GM23338 (cell line): ENCODE data around the gene PROKR1. TPM values are rescaled to one million over a fixed set of nuclear protein-coding genes. Genes with fewer than 3 reads are reported as not detected.
A peak's percentile ranks its signal among the peaks of the same experiment; 100 is the strongest.

ENCODE experiments used
- ATAC-seq: fragments of 200-7000 bp; cut with Tn5 transposase; 3 replicates; pipeline ENCODE4 v1.9.1; 2020
- DNase-seq: peaks from one replicate; pipeline ENCODE4 v3.0.0-alpha.2; 2015; ENCODE audit warnings: low spot score
- H2AFZ ChIP-seq: fragments of 200-600 bp; sonication (generic); 2 replicates; pipeline ENCODE4 v1.8.0; 2016; ENCODE audit warnings: antibody characterized with exemption, mild to moderate bottlenecking, moderate library complexity
- H3F3A ChIP-seq: fragments of 200-600 bp; sonication (generic); replicated peaks from 2 replicates; pipeline ENCODE4 v1.8.0; 2017; ENCODE audit warnings: antibody characterized with exemption, mixed run types, low read depth
- H3K27ac ChIP-seq: fragments of 200-600 bp; sonication (generic); 2 replicates; pipeline ENCODE4 v1.6.1; 2016; ENCODE audit warnings: low read depth
- H3K27me3 ChIP-seq: fragments of 200-600 bp; sonication (generic); 2 replicates; pipeline ENCODE4 v1.8.0; 2016; ENCODE audit warnings: mild to moderate bottlenecking, mixed run types, moderate library complexity; ENCODE audit not compliant: insufficient read depth
- H3K36me3 ChIP-seq: fragments of 200-600 bp; sonication (generic); 2 replicates; pipeline ENCODE4 v1.8.0; 2016; ENCODE audit warnings: mild to moderate bottlenecking; ENCODE audit not compliant: insufficient read depth
- H3K4me1 ChIP-seq: fragments of 200-600 bp; sonication (generic); 2 replicates; pipeline ENCODE4 v1.8.0; 2016; ENCODE audit warnings: mild to moderate bottlenecking, moderate library complexity; ENCODE audit not compliant: insufficient read depth
- H3K4me2 ChIP-seq: fragments of 200-600 bp; sonication (generic); 2 replicates; pipeline ENCODE4 v1.7.1; 2017; ENCODE audit warnings: mixed run types
- H3K4me3 ChIP-seq: fragments of 200-600 bp; sonication (generic); 2 replicates; pipeline ENCODE4 v1.6.1; 2016; ENCODE audit warnings: mixed run types
- H3K79me2 ChIP-seq: fragments of 200-600 bp; sonication (generic); replicated peaks from 2 replicates; pipeline ENCODE4 v1.8.0; 2017; ENCODE audit warnings: mild to moderate bottlenecking; ENCODE audit not compliant: insufficient read depth
- H3K9me2 ChIP-seq: fragments of 200-600 bp; sonication (generic); 2 replicates; pipeline ENCODE4 v1.8.0; 2017; ENCODE audit not compliant: insufficient read depth
- H4K20me1 ChIP-seq: fragments of 200-600 bp; sonication (generic); replicated peaks from 2 replicates; pipeline ENCODE4 v1.8.0; 2017; ENCODE audit warnings: mild to moderate bottlenecking; ENCODE audit not compliant: insufficient read depth
- H3K27ac Mint-ChIP-seq: 2 replicates; pipeline ENCODE4 v1.8.0; 2020; ENCODE audit warnings: inconsistent platforms, mild to moderate bottlenecking, moderate library complexity, mixed read lengths
- H3K27me3 Mint-ChIP-seq: 3 replicates; pipeline ENCODE4 v1.8.0; 2022; ENCODE audit warnings: low read depth, mild to moderate bottlenecking, moderate library complexity, mixed read lengths, inconsistent platforms; ENCODE audit not compliant: insufficient read depth, poor library complexity
- H3K36me3 Mint-ChIP-seq: 3 replicates; pipeline ENCODE4 v1.8.0; 2021; ENCODE audit warnings: low read depth, mild to moderate bottlenecking, inconsistent platforms, moderate library complexity, mixed read lengths
- H3K4me1 Mint-ChIP-seq: 3 replicates; pipeline ENCODE4 v1.8.0; 2020; ENCODE audit warnings: mild to moderate bottlenecking, inconsistent platforms, mixed read lengths
- H3K4me3 Mint-ChIP-seq: 3 replicates; pipeline ENCODE4 v1.8.0; 2021; ENCODE audit warnings: moderate library complexity, mild to moderate bottlenecking, inconsistent platforms, mixed read lengths
- H3K9me3 Mint-ChIP-seq: 3 replicates; pipeline ENCODE4 v1.8.0; 2020; ENCODE audit warnings: moderate library complexity, mild to moderate bottlenecking, inconsistent platforms, mixed read lengths
- CREB1 ChIP-seq: fragments of 250-450 bp; sonication (Bioruptor Pico); IDR thresholded peaks from 2 replicates; pipeline ENCODE4 v1.5.0; 2020; ENCODE audit warnings: low read depth, mild to moderate bottlenecking, moderate library complexity
- ETS1 ChIP-seq: IDR thresholded peaks from 2 replicates; pipeline ENCODE4 v1.6.1; 2016; ENCODE audit warnings: antibody characterized with exemption
- EZH2phosphoT487 ChIP-seq: fragments of 200-600 bp; sonication (generic); IDR thresholded peaks from one replicate; pipeline ENCODE4 v1.8.1; 2018; ENCODE audit warnings: antibody characterized with exemption; ENCODE audit not compliant: unreplicated experiment
- JUNB ChIP-seq: IDR thresholded peaks from one replicate; pipeline ENCODE4 v1.6.1; 2016; ENCODE audit warnings: antibody characterized with exemption; ENCODE audit not compliant: unreplicated experiment
- POLR2AphosphoS5 ChIP-seq: IDR thresholded peaks from 2 replicates; pipeline ENCODE4 v1.6.1; 2016; ENCODE audit warnings: antibody characterized with exemption, low read depth
- ZNF114 ChIP-seq: fragments of 250-450 bp; sonication (Bioruptor Pico); IDR thresholded peaks from 2 replicates; pipeline ENCODE4 v1.5.0; 2020; ENCODE audit warnings: mild to moderate bottlenecking, moderate library complexity
- ZNF331 ChIP-seq: fragments of 250-450 bp; sonication (Bioruptor Pico); IDR thresholded peaks from 2 replicates; pipeline ENCODE4 v1.5.0; 2020; ENCODE audit warnings: low read depth, mild to moderate bottlenecking, moderate library complexity
- ZNF462 ChIP-seq: fragments of 250-450 bp; sonication (Bioruptor Pico); IDR thresholded peaks from 2 replicates; pipeline ENCODE4 v1.5.0; 2020; ENCODE audit warnings: mild to moderate bottlenecking, moderate library complexity
- polyA plus RNA-seq: library from polyadenylated mRNA; unstranded; fragments of >200 nt; fragmentation: Nextera tagmentation; extraction: Ambion mirVana; gene quantifications from 2 replicates; pipeline ENCODE4 v1.2.1, GENCODE V29; 2016
- total RNA-seq: library from RNA; depleted of rRNA; stranded (reverse); fragments of >200 nt; shearing (Covaris generic); gene quantifications from 2 replicates; pipeline ENCODE4 v1.2.3, GENCODE V29; 2014

The PROKR1 gene
- total and polyA plus RNA-seq, 2 experiments from 2014 or later: 0.61 to 5.3 TPM

DNA sequence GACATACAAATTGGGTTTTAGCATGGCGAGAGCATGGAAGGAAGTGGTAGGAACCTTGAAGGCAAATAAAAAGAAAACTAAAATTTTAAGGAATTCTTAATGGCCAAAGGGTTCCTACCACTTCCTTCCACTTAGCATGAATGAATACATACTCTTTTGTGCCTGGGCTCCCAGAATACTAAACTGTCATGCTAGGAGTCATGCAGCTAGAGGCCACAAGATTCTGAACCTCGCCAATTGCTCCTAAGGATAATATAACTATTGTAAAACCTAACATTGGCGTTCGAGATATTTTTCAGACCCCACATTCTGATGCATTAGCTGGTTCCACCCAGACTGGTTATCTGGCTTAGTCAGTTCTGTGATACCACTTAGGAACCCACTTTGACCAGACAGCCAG, 52.6 kb downstream of the PROKR1 start:
- peaks cover 24% of the 10 kb centered on the region for H3K4me1 ChIP-seq
- Mint-ChIP-seq H3K4me1 (peaks cover 18% of the 10 kb centered on the region), H3K27ac (peak overlapping the region; percentile 24; the same call in 1 of the 2 replicates), H3K36me3 (peaks cover 47% of the 10 kb centered on the region), H3K27me3 (peaks cover 4% of the 10 kb centered on the region), H3K4me3 (no peak overlapping the region), H3K9me3 (peaks cover 40% of the 10 kb centered on the region)
- no peaks in the 10 kb centered on the region for H3F3A ChIP-seq
- H3K36me3 ChIP-seq: 0 out of 2 replicates have a peak, but pooled peaks cover 11% of the 10 kb centered on the region
- peaks cover 10% of the 10 kb centered on the region for H3K9me2 ChIP-seq
- H3K4me3 ChIP-seq: no peak overlapping the region
- no peaks in the 10 kb centered on the region for H3K79me2 ChIP-seq
- H3K27me3 ChIP-seq: no peaks in the 10 kb centered on the region
- H2AFZ ChIP-seq: no peak overlapping the region
- DNase-seq: no peak
- H3K27ac ChIP-seq: peak overlapping the region; percentile 41; the same call in 1 of the 2 replicates
- no peak for ATAC-seq
- H4K20me1 ChIP-seq: no peaks in the 10 kb centered on the region
- TF ChIP-seq ZNF331 (CRISPR knock-in tag): no peak
- no peak for TF ChIP-seq EZH2phosphoT487
- no peak for TF ChIP-seq CREB1
- TF ChIP-seq ZNF462 (CRISPR knock-in tag): no peak
- TF ChIP-seq ZNF114 (CRISPR knock-in tag): no peak
- TF ChIP-seq POLR2AphosphoS5: no peak
- TF ChIP-seq JUNB: no peak
- peak overlapping the region; percentile 59 for H3K4me2 ChIP-seq

GRCh38 chr2:68696554-68696953, 53.2 kb downstream of the PROKR1 start:
- 0 out of 2 replicates have a peak, but pooled peaks cover 11% of the 10 kb centered on the region for H3K36me3 ChIP-seq
- no peaks in the 10 kb centered on the region for H3K79me2 ChIP-seq
- peak overlapping the region; percentile 41; the same call in 1 of the 2 replicates for H3K27ac ChIP-seq
- Mint-ChIP-seq H3K36me3 (peaks cover 47% of the 10 kb centered on the region), H3K27ac (peak overlapping the region; percentile 24; the same call in 1 of the 2 replicates), H3K4me3 (0 out of 3 replicates have a peak overlapping the region, but pooled peaks have one; percentile 35), H3K27me3 (peaks cover 4% of the 10 kb centered on the region), H3K9me3 (peaks cover 40% of the 10 kb centered on the region), H3K4me1 (peaks cover 17% of the 10 kb centered on the region)
- no peaks in the 10 kb centered on the region for H3F3A ChIP-seq
- H3K4me1 ChIP-seq: peaks cover 27% of the 10 kb centered on the region
- no peaks in the 10 kb centered on the region for H4K20me1 ChIP-seq
- no peak overlapping the region for H3K4me3 ChIP-seq
- peak overlapping the region; percentile 59 for H3K4me2 ChIP-seq
- ATAC-seq (peak; percentile 86), DNase-seq (peak; percentile 65)
- H3K9me2 ChIP-seq: peaks cover 8% of the 10 kb centered on the region
- no peaks in the 10 kb centered on the region for H3K27me3 ChIP-seq
- H2AFZ ChIP-seq: no peak overlapping the region
- TF ChIP-seq ETS1: 0 out of 2 replicates have a peak, but pooled peaks have one; percentile 16
- TF ChIP-seq CREB1: no peak
